Ishikawa (cell line): ENCODE results near the gene OAT.

Experiments
- CEBPB ChIP-seq: IDR thresholded peaks from 2 replicates; pipeline ENCODE4 v1.6.1; 2012
- CREB1 ChIP-seq: IDR thresholded peaks from 2 replicates; pipeline ENCODE4 v1.6.1; 2012; ENCODE audit warnings: low read depth
- EGR1 ChIP-seq: IDR thresholded peaks from 2 replicates; pipeline ENCODE4 v1.6.1; 2012
- EP300 ChIP-seq: IDR thresholded peaks from 2 replicates; pipeline ENCODE4 v1.6.1; 2012; ENCODE audit warnings: borderline replicate concordance
- FOXM1 ChIP-seq: IDR thresholded peaks from 2 replicates; pipeline ENCODE4 v1.6.1; 2012; ENCODE audit warnings: low read depth, borderline replicate concordance
- NFIC ChIP-seq: IDR thresholded peaks from 2 replicates; pipeline ENCODE4 v1.6.1; 2012
- RAD21 ChIP-seq: IDR thresholded peaks from 2 replicates; pipeline ENCODE4 v1.6.1; 2012; ENCODE audit warnings: low read depth
- TAF1 ChIP-seq: IDR thresholded peaks from 2 replicates; pipeline ENCODE4 v1.6.1; 2012; ENCODE audit warnings: low read depth, mild to moderate bottlenecking
- TCF12 ChIP-seq: IDR thresholded peaks from 2 replicates; pipeline ENCODE4 v1.6.1; 2012; ENCODE audit warnings: low read depth
- TEAD4 ChIP-seq: IDR thresholded peaks from 2 replicates; pipeline ENCODE4 v1.6.1; 2012
- YY1 ChIP-seq: IDR thresholded peaks from 2 replicates; pipeline ENCODE4 v1.6.1; 2012; ENCODE audit warnings: low read depth
- ZBTB7A ChIP-seq: IDR thresholded peaks from 2 replicates; pipeline ENCODE4 v1.6.1; 2012; ENCODE audit warnings: low read depth
- TF ChIP-seq, protein P1 (sequence below): IDR thresholded peaks from 2 replicates; pipeline ENCODE4 v1.6.1; 2012
- TF ChIP-seq, protein P2 (sequence below): IDR thresholded peaks from 2 replicates; pipeline ENCODE4 v1.6.1; 2012
- TF ChIP-seq, protein P3 (sequence below): IDR thresholded peaks from 2 replicates; pipeline ENCODE4 v1.6.1; 2012; ENCODE audit warnings: low read depth, mild to moderate bottlenecking

Gene OAT

DNA sequence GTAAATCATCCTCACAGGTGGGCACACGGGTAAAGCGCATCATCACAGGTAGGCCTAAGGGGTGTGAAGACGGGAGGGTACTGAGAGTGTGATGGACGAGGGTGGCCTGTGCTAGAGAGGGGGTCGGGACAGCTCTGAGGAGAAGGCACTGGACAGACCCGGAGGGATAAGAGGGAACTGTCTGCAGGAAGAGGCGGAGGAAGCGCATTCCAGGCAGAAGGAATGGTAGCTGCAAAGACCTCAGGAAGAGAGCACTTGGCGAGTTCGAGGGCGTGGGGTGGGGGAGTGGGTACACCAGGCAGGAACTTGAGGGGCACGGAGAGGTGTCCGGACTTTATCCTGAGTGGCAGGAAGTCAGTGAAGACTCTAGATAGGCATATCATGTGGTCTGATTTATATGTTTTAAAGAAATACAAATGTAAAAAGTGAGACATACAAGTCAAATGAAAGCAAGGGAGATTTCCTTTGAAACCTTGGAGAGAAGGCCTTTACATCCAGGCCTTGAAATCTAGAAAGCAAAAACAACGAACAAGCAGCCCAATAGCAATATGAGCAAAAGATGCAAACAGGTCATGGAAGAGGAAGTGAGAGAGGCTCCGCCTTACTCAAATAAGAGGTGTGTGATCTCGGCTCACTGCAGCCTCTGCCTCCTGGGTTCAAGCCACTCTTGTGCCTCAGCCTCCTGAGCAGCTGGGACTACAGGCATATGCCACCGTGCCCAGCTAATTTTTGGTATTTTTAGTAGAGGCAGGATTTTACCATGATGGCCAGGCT lies 46.5 kb upstream of the OAT start:
- TF ChIP-seq ZBTB7A (no peak), YY1 (no peak), FOXM1 (no peak), TAF1 (no peak), NFIC (no peak), EGR1 (no peak), TEAD4 (no peak), CEBPB (no peak), RAD21 (no peak), EP300 (no peak), TCF12 (no peak)
- TF ChIP-seq, protein P1, sequence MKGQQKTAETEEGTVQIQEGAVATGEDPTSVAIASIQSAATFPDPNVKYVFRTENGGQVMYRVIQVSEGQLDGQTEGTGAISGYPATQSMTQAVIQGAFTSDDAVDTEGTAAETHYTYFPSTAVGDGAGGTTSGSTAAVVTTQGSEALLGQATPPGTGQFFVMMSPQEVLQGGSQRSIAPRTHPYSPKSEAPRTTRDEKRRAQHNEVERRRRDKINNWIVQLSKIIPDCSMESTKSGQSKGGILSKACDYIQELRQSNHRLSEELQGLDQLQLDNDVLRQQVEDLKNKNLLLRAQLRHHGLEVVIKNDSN, result no peak
- TF ChIP-seq, protein P2, sequence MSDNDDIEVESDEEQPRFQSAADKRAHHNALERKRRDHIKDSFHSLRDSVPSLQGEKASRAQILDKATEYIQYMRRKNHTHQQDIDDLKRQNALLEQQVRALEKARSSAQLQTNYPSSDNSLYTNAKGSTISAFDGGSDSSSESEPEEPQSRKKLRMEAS, result no peak
- TF ChIP-seq, protein P3, sequence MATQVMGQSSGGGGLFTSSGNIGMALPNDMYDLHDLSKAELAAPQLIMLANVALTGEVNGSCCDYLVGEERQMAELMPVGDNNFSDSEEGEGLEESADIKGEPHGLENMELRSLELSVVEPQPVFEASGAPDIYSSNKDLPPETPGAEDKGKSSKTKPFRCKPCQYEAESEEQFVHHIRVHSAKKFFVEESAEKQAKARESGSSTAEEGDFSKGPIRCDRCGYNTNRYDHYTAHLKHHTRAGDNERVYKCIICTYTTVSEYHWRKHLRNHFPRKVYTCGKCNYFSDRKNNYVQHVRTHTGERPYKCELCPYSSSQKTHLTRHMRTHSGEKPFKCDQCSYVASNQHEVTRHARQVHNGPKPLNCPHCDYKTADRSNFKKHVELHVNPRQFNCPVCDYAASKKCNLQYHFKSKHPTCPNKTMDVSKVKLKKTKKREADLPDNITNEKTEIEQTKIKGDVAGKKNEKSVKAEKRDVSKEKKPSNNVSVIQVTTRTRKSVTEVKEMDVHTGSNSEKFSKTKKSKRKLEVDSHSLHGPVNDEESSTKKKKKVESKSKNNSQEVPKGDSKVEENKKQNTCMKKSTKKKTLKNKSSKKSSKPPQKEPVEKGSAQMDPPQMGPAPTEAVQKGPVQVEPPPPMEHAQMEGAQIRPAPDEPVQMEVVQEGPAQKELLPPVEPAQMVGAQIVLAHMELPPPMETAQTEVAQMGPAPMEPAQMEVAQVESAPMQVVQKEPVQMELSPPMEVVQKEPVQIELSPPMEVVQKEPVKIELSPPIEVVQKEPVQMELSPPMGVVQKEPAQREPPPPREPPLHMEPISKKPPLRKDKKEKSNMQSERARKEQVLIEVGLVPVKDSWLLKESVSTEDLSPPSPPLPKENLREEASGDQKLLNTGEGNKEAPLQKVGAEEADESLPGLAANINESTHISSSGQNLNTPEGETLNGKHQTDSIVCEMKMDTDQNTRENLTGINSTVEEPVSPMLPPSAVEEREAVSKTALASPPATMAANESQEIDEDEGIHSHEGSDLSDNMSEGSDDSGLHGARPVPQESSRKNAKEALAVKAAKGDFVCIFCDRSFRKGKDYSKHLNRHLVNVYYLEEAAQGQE, result no peak

DNA sequence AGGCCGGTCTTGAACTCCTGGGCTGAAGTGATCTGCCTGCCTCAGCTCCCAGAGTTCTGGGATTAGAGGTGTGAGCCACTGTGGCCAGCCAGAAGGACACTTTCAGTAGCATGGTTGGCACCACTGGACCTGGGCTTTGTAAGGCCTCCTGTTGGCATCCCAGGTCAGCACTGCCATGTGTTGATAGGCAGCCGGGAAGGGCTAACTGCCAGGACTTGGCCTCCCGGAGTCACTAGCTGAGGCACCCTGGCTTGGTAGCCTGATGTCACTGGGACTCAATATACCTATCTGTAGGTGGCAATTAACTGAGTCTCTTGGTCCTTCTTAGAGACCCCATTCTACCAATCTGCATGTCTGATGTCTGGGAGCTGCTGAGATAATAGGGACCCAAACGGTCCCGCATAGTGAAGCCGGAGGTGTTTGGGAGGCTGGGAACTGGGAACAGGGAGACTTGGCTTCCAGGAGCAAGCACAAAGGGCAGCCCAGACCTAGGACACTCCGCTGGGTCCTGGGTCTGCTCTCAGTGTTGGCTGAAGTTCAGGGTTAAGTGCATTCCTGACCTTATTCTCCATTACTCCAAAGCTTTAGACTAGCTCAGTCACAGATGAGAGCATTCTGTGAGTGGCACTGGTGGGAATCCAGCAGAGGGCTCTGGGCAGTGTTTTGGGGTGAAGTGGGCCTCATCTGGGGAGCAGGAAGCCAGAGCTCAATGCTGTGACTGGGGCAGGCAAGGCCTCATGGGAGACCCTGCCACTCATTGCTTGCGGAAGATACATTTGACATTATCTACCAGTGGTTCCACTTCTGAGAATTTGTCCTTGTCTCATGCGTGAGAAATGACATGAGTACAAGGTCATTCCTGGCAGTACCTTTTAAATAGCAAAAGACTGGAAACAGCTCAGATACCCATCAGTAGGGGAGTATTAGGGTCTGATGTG lies 45.6 kb upstream of the OAT start:
- no peak for TF ChIP-seq CEBPB
- TF ChIP-seq TEAD4, result no peak
- TF ChIP-seq FOXM1, result no peak
- TF ChIP-seq, protein P1, result no peak
- no peak for TF ChIP-seq TCF12
- TF ChIP-seq, protein P2, result no peak

DNA sequence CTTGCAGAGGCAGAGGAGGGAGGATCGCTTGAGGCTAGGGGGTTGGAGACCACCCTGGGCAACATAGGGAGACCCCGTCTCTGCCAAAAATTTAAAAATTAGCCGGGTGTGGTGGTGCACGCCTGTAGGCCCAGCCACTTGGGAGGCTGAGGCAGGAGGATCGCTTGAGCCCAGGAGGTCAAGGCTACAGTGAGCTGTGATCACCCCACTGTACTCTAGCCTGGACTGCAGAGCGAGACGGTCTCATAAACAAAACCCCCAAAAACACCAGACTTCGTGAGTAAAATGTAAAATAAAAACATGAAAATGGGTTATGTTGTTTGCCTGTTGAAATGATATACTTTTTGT lies 43.6 kb upstream of the OAT start:
- TF ChIP-seq, protein P2, result no peak
- TF ChIP-seq RAD21 (no peak), YY1 (no peak), ZBTB7A (no peak), EGR1 (no peak), NFIC (no peak)
- TF ChIP-seq, protein P1, result no peak

DNA sequence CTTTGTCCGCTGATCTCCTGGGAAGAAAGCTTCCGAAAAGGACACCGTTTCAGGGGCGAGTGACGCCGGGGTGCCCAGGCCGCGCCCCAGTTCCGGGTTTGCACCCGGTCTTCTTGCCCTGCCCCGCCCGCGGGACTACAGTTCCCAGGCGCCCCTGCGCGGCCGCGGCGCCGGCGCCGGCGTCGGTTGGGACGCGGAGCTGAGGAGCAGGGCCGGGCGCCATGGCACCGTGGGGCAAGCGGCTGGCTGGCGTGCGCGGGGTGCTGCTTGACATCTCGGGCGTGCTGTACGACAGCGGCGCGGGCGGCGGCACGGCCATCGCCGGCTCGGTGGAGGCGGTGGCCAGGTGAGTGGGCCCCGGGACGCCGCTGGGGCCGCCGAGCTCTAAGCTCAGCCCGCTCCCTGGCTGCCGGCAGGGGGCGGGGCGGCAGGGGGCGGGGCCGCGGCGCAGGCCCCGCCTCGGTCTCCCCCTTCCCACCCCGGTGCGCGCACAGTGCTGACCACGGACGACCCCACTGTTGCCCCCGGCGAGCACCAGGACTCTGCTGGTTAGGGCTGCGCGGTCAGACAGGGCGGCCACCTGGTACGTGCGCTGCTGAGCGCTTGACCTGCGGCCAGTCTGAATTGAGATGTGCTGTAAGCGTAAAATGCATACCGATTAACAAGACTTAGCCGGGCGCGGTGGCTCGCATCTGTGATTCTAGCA lies 43.1 kb upstream of the OAT start, which contains the start of gene LHPP:
TSS of gene LHPP (plus strand) at position 182 of the 706 bp plus-strand sequence. CDS start at position 222, 40 bp downstream.
- TF ChIP-seq, protein P2, result peak; percentile 72
- no peak for TF ChIP-seq FOXM1
- TF ChIP-seq TCF12, result no peak; the same call in 1 of the 2 replicates
- no peak; the same call in 1 of the 2 replicates for TF ChIP-seq TEAD4
- TF ChIP-seq TAF1, result peak; percentile 47; the same call in 1 of the 2 replicates
- 0 out of 2 replicates have a peak, but pooled peaks have one; percentile 19 for TF ChIP-seq EGR1
- 0 out of 2 replicates have a peak, but pooled peaks have one; percentile 2 for TF ChIP-seq RAD21
- TF ChIP-seq NFIC, result peak; percentile 30; the same call in 1 of the 2 replicates
- TF ChIP-seq EP300, result no peak; the same call in 1 of the 2 replicates
- TF ChIP-seq CREB1, result no peak; the same call in 1 of the 2 replicates
- peak; percentile 92 for TF ChIP-seq YY1
- TF ChIP-seq ZBTB7A, result peak; percentile 99
- TF ChIP-seq, protein P1, result peak; percentile 23; the same call in 1 of the 2 replicates
- TF ChIP-seq, protein P3, result 0 out of 2 replicates have a peak, but pooled peaks have one; percentile 4
- TF ChIP-seq CEBPB, result no peak
